GM12878 (cell line): ENCODE measurements around the gene FAM200A. TPM values are rescaled to one million over a fixed set of nuclear protein-coding genes. Genes with fewer than 3 reads are reported as not detected.

Experiments used
- ATAC-seq: fragments of 200-7000 bp; cut with Tn5 transposase; 3 replicates; pipeline ENCODE4 v1.9.1; 2020; ENCODE audit warnings: mild to moderate bottlenecking, moderate library complexity
- BruUV-seq: library from RNA; stranded (reverse); fragments of 400-500 nt; replicated peaks from 2 replicates; lab custom pipeline; 2021; lab: Mats Ljungman, UMichigan
- CTCF ChIA-PET: fragments of 300-600 bp; sonication (Branson Sonifier 250); formaldehyde crosslinking; extraction: SDS; loops from one replicate; lab custom pipeline; 2021; ENCODE audit warnings: inconsistent platforms; lab: Yijun Ruan, JAX
- POLR2A ChIA-PET: fragments of 350-600 bp; formaldehyde crosslinking; extraction: SDS; loops from one replicate; lab custom pipeline; 2021; ENCODE audit warnings: inconsistent platforms; lab: Charles Lee
- RAD21 ChIA-PET: fragments of 300-600 bp; sonication (Branson Sonifier 250); formaldehyde crosslinking; loops from one replicate; lab custom pipeline; 2023; ENCODE audit warnings: antibody characterized with exemption; ENCODE audit not compliant: unreplicated experiment; lab: Charles Lee
- SMC1A ChIA-PET: fragments of 300-600 bp; sonication (Branson Sonifier 250); formaldehyde crosslinking; loops from one replicate; lab custom pipeline; 2023; ENCODE audit not compliant: unreplicated experiment, uncharacterized antibody; lab: Charles Lee
- DNase-seq: peaks from one replicate; pipeline ENCODE4 v3.0.0-alpha.2; 2011; ENCODE audit warnings: low read depth, low spot score
- FAIRE-seq: peaks from 3 replicates; lab custom pipeline; 2011; peaks lifted over from hg19 to GRCh38; lab: Jason Lieb, UNC
- H2AFZ ChIP-seq: 2 replicates; pipeline ENCODE4 v1.6.0; 2011; ENCODE audit warnings: low read depth, low read length, control low read depth; ENCODE audit not compliant: control insufficient read depth
- H3K27ac ChIP-seq: 2 replicates; pipeline ENCODE4 v1.5.1; 2011; ENCODE audit warnings: control low read depth; ENCODE audit not compliant: control insufficient read depth, insufficient read depth
- H3K27me3 ChIP-seq, 2 experiments: replicated peaks in 1 of 2; 2 replicates each; pipeline versions ENCODE4 v1.6.0 to v1.6.1; 2011; ENCODE audit warnings: low read length in 1 of 2; ENCODE audit not compliant: control insufficient read depth in 2 of 2, insufficient read depth in 2 of 2
- H3K36me3 ChIP-seq, 2 experiments: 2 replicates each; pipeline ENCODE4 v1.5.1; 2011; ENCODE audit warnings: low read length in 1 of 2; ENCODE audit not compliant: control insufficient read depth in 2 of 2, insufficient read depth in 2 of 2
- H3K4me1 ChIP-seq: 2 replicates; pipeline ENCODE4 v1.6.1; 2011; ENCODE audit warnings: mild to moderate bottlenecking, low read length, moderate library complexity, mixed read lengths; ENCODE audit not compliant: control insufficient read depth, insufficient read depth
- H3K4me2 ChIP-seq: 2 replicates; pipeline ENCODE4 v1.6.0; 2011; ENCODE audit warnings: control low read depth; ENCODE audit not compliant: control insufficient read depth, insufficient read depth
- H3K4me3 ChIP-seq: fragments of 200-600 bp; sonication (generic); 2 replicates; pipeline ENCODE4 v1.5.1; 2016
- H3K79me2 ChIP-seq: 2 replicates; pipeline ENCODE4 v1.6.0; 2011; ENCODE audit warnings: low read length; ENCODE audit not compliant: control insufficient read depth, insufficient read depth
- H3K9ac ChIP-seq: 2 replicates; pipeline ENCODE4 v1.8.0; 2011; ENCODE audit warnings: low read length, control low read depth, mixed read lengths; ENCODE audit not compliant: control insufficient read depth, insufficient read depth
- H3K9me3 ChIP-seq: replicated peaks from 3 replicates; pipeline ENCODE4 v1.5.1; 2011; ENCODE audit warnings: mild to moderate bottlenecking, low read length; ENCODE audit not compliant: control insufficient read depth, insufficient read depth
- H4K20me1 ChIP-seq: 2 replicates; pipeline ENCODE4 v1.6.0; 2011; ENCODE audit not compliant: control insufficient read depth, insufficient read depth
- CHD1 ChIP-seq: IDR thresholded peaks from 2 replicates; pipeline ENCODE4 v1.6.1; 2012; ENCODE audit warnings: low read depth, low read length, improper control_type of control experiment
- EZH2 ChIP-seq: IDR thresholded peaks from 2 replicates; pipeline ENCODE4 v1.6.1; 2012; ENCODE audit warnings: low read depth, mild to moderate bottlenecking, control low read depth, inconsistent platforms, low read length, borderline replicate concordance; ENCODE audit not compliant: control insufficient read depth
- KAT2A ChIP-seq: conservative IDR thresholded peaks from 2 replicates; pipeline ENCODE4 v1.6.1; 2011; ENCODE audit warnings: low read depth, low read length; ENCODE audit not compliant: control insufficient read depth
- KLF5 ChIP-seq: fragments of 450-650 bp; IDR thresholded peaks from 2 replicates; pipeline ENCODE4 v1.6.1; 2014; ENCODE audit warnings: mild to moderate bottlenecking; ENCODE audit not compliant: partially characterized antibody
- MXI1 ChIP-seq: fragments of 150-350 bp; IDR thresholded peaks from 2 replicates; pipeline ENCODE4 v1.6.1; 2011; ENCODE audit warnings: low read depth, mild to moderate bottlenecking, inconsistent platforms, low read length, improper control_type of control experiment
- RAD51 ChIP-seq: fragments of 450-650 bp; IDR thresholded peaks from 2 replicates; pipeline ENCODE4 v1.6.1; 2016; ENCODE audit warnings: moderate library complexity, mild to moderate bottlenecking, inconsistent platforms
- SREBF2 ChIP-seq: IDR thresholded peaks from 2 replicates; pipeline ENCODE4 v1.6.1; 2012; ENCODE audit warnings: mild to moderate bottlenecking, low read length
- SUPT20H ChIP-seq: IDR thresholded peaks from 2 replicates; pipeline ENCODE4 v1.6.1; 2011; ENCODE audit warnings: low read depth, mild to moderate bottlenecking, low read length, moderate library complexity, borderline replicate concordance; ENCODE audit not compliant: control insufficient read depth
- YBX1 ChIP-seq: fragments of 450-650 bp; IDR thresholded peaks from 2 replicates; pipeline ENCODE4 v1.6.1; 2016; ENCODE audit warnings: antibody characterized with exemption
- ZBTB11 ChIP-seq: fragments of 450-650 bp; formaldehyde crosslinking; IDR thresholded peaks from 2 replicates; pipeline ENCODE4 v1.5.0; 2022; ENCODE audit warnings: mild to moderate bottlenecking, missing genetic modification characterization
- ZBTB33 ChIP-seq: fragments of 450-650 bp; IDR thresholded peaks from 2 replicates; pipeline ENCODE4 v1.6.1; 2017; ENCODE audit warnings: mild to moderate bottlenecking
- ZNF217 ChIP-seq: fragments of 450-650 bp; IDR thresholded peaks from 2 replicates; pipeline ENCODE4 v1.6.1; 2017; ENCODE audit warnings: antibody characterized with exemption, mild to moderate bottlenecking
- WGBS: methylation state at CpG from one replicate; pipeline ENCODE4 v1.1.6; 2016; ENCODE audit warnings: low lambda C conversion rate; ENCODE audit not compliant: insufficient replicate concordance, insufficient coverage; ENCODE audit errors: missing lambda C conversion rate; 5-methylcytosine and 5-hydroxymethylcytosine counted together
- in situ Hi-C: fragments of 300-500 bp; cut with MboI; formaldehyde crosslinking; loops from 9 replicates; pipeline ENCODE4 v1.14.3; 2018; ENCODE audit warnings: mixed read lengths
- intact Hi-C: fragments of 100-400 bp; cut with micrococcal nuclease; formaldehyde crosslinking; loops from one replicate; pipeline ENCODE4 v1.14.2; 2022; ENCODE audit not compliant: unreplicated experiment
- polyA plus RNA-seq, 11 experiments: library from polyadenylated mRNA; depleted of rRNA in 4 of 11; unstranded in 6 of 11; stranded (reverse) in 5 of 11; fragments of >200 nt; fragmentation: Nextera tagmentation in 4 of 11; fragmentation: Illumina TruSeq in 1 of 11; extraction: Ambion mirVana in 4 of 11; extraction: Trizol in 1 of 11; gene quantifications; 1 replicate in 1 of 11; 2 replicates in 10 of 11; pipeline versions ENCODE4 v1.2.1 to v1.2.3, GENCODE V29; 2011 to 2016; ENCODE audit warnings: inconsistent platforms in 2 of 11, missing spikeins in 2 of 11, low read depth in 1 of 11
- total RNA-seq, 4 experiments: library from RNA; depleted of rRNA in 3 of 4; stranded (reverse); fragments of >200 nt in 3 of 4; fragmentation: Illumina TruSeq in 1 of 4; extraction: Trizol in 1 of 4; gene quantifications; 2 replicates each; pipeline versions ENCODE4 v1.2.1 to v1.2.3, GENCODE V29; 2013 to 2021
- TF ChIP-seq, protein P1 (sequence below): fragments of 450-650 bp; IDR thresholded peaks from 2 replicates; pipeline ENCODE4 v1.6.1; 2014; ENCODE audit warnings: mild to moderate bottlenecking
- TF ChIP-seq, protein P2 (sequence below), 3 experiments: IDR thresholded peaks in 2 of 3; conservative IDR thresholded peaks in 1 of 3; 2 replicates each; pipeline ENCODE4 v1.5.1; 2011; ENCODE audit warnings: low read depth in 3 of 3, low read length in 3 of 3, mild to moderate bottlenecking in 3 of 3, control low read depth in 2 of 3, moderate library complexity in 2 of 3, inconsistent platforms in 1 of 3, mixed read lengths in 1 of 3; ENCODE audit not compliant: control insufficient read depth in 2 of 3, insufficient read depth in 1 of 3; ENCODE audit errors: extremely low read depth in 1 of 3

The FAM200A gene
- total and polyA plus RNA-seq, 10 of the 15 experiments (the other 5 are each of a cell fraction or from before 2014, with no cell fraction given), result 2.7 to 9.0 (median 6.5) TPM

- no peak for TF ChIP-seq ZBTB11
These were observed at the start of gene FAM200A (continued) for GRCh38 chr7:99551767-99552463.

GRCh38 chr7:99599836-99600235, 47.9 kb upstream of the FAM200A start:
- Histone ChIP-seq H4K20me1 (no peaks in the 10 kb centered on the region), H3K4me1 (no peaks in the 10 kb centered on the region), H3K27ac (no peak overlapping the region), H3K79me2 (no peaks in the 10 kb centered on the region), H3K4me2 (no peak overlapping the region), H2AFZ (no peak overlapping the region), H3K27me3 (no peaks in the 10 kb centered on the region), H3K36me3 (no peaks in the 10 kb centered on the region), H3K4me3 (no peak overlapping the region), H3K9me3 (no peaks in the 10 kb centered on the region), H3K9ac (no peak overlapping the region)
- SMC1A ChIA-PET, result no interaction called here
- RAD21 ChIA-PET, result no interaction called here
- POLR2A ChIA-PET, result no interaction called here
- DNase-seq, result no peak
- in situ Hi-C loops, result no loop called here
- CTCF ChIA-PET, result no interaction called here
- no TSS peak for BruUV-seq
- ATAC-seq, result no peak
- intact Hi-C loops, result loop anchor here (2.0 kb wide), 1 partner anchor 19 kb away; no protein-coding TSS in a partner anchor
- WGBS, result 75% methylated on average over 4 of the region's 4 CpGs
- FAIRE-seq, result no peak
- no peak for TF ChIP-seq MXI1
- no peak for TF ChIP-seq KLF5
- TF ChIP-seq RAD51, result no peak
- TF ChIP-seq YBX1, result no peak
- TF ChIP-seq SUPT20H, result no peak
- TF ChIP-seq CHD1, result no peak
- TF ChIP-seq KAT2A, result no peak
- TF ChIP-seq, protein P1, sequence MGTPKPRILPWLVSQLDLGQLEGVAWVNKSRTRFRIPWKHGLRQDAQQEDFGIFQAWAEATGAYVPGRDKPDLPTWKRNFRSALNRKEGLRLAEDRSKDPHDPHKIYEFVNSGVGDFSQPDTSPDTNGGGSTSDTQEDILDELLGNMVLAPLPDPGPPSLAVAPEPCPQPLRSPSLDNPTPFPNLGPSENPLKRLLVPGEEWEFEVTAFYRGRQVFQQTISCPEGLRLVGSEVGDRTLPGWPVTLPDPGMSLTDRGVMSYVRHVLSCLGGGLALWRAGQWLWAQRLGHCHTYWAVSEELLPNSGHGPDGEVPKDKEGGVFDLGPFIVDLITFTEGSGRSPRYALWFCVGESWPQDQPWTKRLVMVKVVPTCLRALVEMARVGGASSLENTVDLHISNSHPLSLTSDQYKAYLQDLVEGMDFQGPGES, result no peak
- TF ChIP-seq, protein P2, sequence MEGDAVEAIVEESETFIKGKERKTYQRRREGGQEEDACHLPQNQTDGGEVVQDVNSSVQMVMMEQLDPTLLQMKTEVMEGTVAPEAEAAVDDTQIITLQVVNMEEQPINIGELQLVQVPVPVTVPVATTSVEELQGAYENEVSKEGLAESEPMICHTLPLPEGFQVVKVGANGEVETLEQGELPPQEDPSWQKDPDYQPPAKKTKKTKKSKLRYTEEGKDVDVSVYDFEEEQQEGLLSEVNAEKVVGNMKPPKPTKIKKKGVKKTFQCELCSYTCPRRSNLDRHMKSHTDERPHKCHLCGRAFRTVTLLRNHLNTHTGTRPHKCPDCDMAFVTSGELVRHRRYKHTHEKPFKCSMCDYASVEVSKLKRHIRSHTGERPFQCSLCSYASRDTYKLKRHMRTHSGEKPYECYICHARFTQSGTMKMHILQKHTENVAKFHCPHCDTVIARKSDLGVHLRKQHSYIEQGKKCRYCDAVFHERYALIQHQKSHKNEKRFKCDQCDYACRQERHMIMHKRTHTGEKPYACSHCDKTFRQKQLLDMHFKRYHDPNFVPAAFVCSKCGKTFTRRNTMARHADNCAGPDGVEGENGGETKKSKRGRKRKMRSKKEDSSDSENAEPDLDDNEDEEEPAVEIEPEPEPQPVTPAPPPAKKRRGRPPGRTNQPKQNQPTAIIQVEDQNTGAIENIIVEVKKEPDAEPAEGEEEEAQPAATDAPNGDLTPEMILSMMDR (IDR thresholded peaks at IDR 0.05 in 2 of 3, conservative IDR thresholded peaks at IDR 0.05 in 1 of 3; ENCODE audit: control insufficient read depth in 2 of 3, extremely low read depth in 1 of 3, insufficient read depth in 1 of 3, low read depth in 3 of 3, low read length in 3 of 3), result no peak
- no peak for TF ChIP-seq ZNF217
- TF ChIP-seq EZH2, result no peak
- no peak for TF ChIP-seq SREBF2
- no peak for TF ChIP-seq ZBTB33
